Breast epithelium (tissue), 3 donors: ENCODE results near the gene ERMP1.

Experiments used
- CTCF ChIP-seq, 3 donors: fragments of 450-650 bp; IDR thresholded peaks; one replicate each; pipeline ENCODE4 v1.5.1; 2016 to 2017; ENCODE audit warnings: antibody characterized with exemption in 3 of 3, mild to moderate bottlenecking in 3 of 3, moderate library complexity in 3 of 3
- POLR2A ChIP-seq: fragments of 450-650 bp; IDR thresholded peaks from one replicate; pipeline ENCODE4 v1.6.1; 2016; ENCODE audit warnings: antibody characterized with exemption, mild to moderate bottlenecking, moderate library complexity
- POLR2AphosphoS5 ChIP-seq, 3 donors: sonication (generic); formaldehyde crosslinking; IDR thresholded peaks; one replicate each; pipeline ENCODE4 v1.6.1; 2017; ENCODE audit warnings: antibody characterized with exemption in 3 of 3

GRCh38 chr9:5848372-5848882 lies 15.5 kb upstream of the ERMP1 start:
- TF ChIP-seq CTCF (IDR thresholded peaks at IDR 0.05) (no peak), POLR2A (no peak), POLR2AphosphoS5 (IDR thresholded peaks at IDR 0.05) (no peak)
